Mucosa of descending colon (tissue), 3 donors: ENCODE results near the gene MEGF6. TPM values are rescaled to one million over a fixed set of nuclear protein-coding genes. Genes with fewer than 3 reads are reported as not detected.

Source experiments
- ATAC-seq: fragments of 200-7000 bp; cut with Tn5 transposase; one replicate; pipeline ENCODE4 v1.9.1; 2020; ENCODE audit warnings: mild to moderate bottlenecking, moderate library complexity
- DNase-seq, 3 donors: peaks; one replicate each; pipeline ENCODE4 v3.0.0-alpha.2; 2020
- H3K36me3 ChIP-seq: fragments of 200-600 bp; one replicate; pipeline ENCODE4 v1.8.0; 2021; ENCODE audit warnings: low read depth, mild to moderate bottlenecking
- H3K4me1 ChIP-seq: fragments of 200-600 bp; one replicate; pipeline ENCODE4 v1.8.0; 2021; ENCODE audit warnings: low read depth, mild to moderate bottlenecking
- H3K4me3 ChIP-seq: fragments of 200-600 bp; one replicate; pipeline ENCODE4 v1.8.0; 2021; ENCODE audit warnings: mild to moderate bottlenecking
- H3K9me3 ChIP-seq: fragments of 200-600 bp; one replicate; pipeline ENCODE4 v1.8.0; 2021; ENCODE audit warnings: mild to moderate bottlenecking
- intact Hi-C, 2 donors: fragments of 100-400 bp; cut with DNase I in 1 of 2; cut with micrococcal nuclease in 1 of 2; formaldehyde crosslinking; loops; one replicate each; pipeline versions ENCODE4 v1.11.0 to v1.11.1; 2022; cut with DNase I, micrococcal nuclease
- total RNA-seq, 3 donors: library from RNA; stranded (reverse); fragmentation: NEBNext Ultra II Directional in 2 of 3; extraction: Animal tissue kit (Norgen Biotek cat#: 25700) in 2 of 3; gene quantifications; one replicate each; pipeline versions ENCODE4 v1.2.1 to v1.2.4, GENCODE V29; 2021 to 2023
- TF ChIP-seq, protein P1 (sequence below): fragments of 200-600 bp; IDR thresholded peaks from one replicate; pipeline ENCODE4 v1.8.0; 2022; ENCODE audit warnings: antibody characterized with exemption, mild to moderate bottlenecking
- donor health status: DM: no; HTN: no; CAD: no; lungs with moderate emphysema.
- donor health status: DM: no; HTN: no; CAD: no.
- donor health status: DM: no; HTN: yes; CAD: no.

The MEGF6 gene
- total RNA-seq, 3 donors from 2014 or later = 6.2 to 12.2 (median 8.5) TPM

DNA sequence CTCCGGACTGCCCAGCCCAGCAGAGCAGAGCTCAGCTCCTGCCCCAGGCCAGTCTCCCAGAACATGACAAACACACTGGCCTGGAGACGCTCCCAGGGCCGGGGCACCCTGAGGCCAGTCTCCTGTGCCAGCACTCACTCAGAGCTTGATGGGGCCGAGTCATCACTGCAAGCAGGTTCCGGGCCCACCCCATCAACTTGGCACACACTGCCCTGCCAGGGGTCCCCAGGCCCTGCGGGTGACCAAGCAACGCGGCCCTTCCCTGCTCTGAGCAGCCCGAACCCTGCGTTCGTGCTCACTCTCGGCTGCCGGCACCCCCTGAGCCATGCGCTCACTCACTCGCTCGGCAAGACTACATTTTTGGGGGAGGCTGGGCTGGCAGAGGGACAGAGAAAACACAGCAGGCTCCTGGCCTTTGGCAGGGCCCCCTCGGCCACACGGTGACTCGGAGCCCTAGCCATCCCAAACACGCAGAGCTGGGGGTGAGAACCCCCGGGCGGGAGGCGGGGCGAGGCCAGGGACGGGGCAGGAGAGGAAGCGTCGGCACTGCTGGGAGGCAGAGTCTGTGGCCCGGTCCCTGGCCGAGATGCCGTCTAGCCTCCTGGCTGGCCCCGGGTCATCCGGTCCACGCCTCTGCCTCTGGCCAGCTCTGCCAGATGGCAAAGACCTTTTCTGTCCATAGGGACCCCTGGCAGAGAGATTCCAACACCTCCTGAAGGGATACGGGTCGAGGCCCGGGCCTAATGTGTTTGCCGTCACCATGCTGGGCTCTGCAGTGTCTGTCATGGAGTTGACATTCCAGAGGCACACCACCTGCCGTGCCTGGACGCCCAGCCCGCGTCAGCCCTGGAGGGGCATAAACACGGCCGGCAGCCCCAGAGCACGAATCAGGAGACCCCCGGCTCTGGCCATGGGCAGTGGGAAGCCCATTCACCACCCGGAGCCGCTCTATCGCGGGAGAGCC lies 68.0 kb downstream of the MEGF6 start:
- intact Hi-C loops = no loop called here
- Histone ChIP-seq H3K4me3 (no peak overlapping the region), H3K4me1 (peaks cover 6% of the 10 kb centered on the region), H3K36me3 (no peaks in the 10 kb centered on the region), H3K9me3 (no peaks in the 10 kb centered on the region)
- TF ChIP-seq, protein P1, sequence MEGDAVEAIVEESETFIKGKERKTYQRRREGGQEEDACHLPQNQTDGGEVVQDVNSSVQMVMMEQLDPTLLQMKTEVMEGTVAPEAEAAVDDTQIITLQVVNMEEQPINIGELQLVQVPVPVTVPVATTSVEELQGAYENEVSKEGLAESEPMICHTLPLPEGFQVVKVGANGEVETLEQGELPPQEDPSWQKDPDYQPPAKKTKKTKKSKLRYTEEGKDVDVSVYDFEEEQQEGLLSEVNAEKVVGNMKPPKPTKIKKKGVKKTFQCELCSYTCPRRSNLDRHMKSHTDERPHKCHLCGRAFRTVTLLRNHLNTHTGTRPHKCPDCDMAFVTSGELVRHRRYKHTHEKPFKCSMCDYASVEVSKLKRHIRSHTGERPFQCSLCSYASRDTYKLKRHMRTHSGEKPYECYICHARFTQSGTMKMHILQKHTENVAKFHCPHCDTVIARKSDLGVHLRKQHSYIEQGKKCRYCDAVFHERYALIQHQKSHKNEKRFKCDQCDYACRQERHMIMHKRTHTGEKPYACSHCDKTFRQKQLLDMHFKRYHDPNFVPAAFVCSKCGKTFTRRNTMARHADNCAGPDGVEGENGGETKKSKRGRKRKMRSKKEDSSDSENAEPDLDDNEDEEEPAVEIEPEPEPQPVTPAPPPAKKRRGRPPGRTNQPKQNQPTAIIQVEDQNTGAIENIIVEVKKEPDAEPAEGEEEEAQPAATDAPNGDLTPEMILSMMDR = no peak
- DNase-seq (no peak), ATAC-seq (peak; percentile 15)

DNA sequence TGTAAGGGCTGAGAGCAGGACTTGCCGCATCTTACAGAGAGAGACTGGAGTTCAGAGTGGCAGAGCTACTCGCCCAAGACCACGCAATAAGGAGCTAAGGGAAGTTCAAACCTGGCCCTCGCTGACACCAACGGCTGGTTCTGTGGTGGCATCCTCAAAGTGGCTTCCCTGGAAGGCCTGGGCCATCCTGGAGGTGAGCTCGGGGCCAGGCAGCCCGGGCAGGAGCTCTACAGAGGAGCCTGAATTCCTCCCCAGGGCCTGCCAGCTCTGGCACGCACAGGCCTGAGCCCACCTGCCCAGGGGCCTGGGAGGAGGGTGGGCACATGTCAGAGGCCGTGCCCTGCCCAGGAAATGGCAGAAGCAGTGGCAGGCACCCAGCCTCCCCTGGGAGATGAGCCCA lies 68.6 kb downstream of the MEGF6 start:
- no peaks in the 10 kb centered on the region for H3K9me3 ChIP-seq
- DNase-seq (no peak), ATAC-seq (no peak)
- TF ChIP-seq, protein P1 = no peak
- no peak overlapping the region for H3K4me3 ChIP-seq
- intact Hi-C loops = no loop called here
- H3K4me1 ChIP-seq = peaks cover 5% of the 10 kb centered on the region
- H3K36me3 ChIP-seq = no peaks in the 10 kb centered on the region

DNA sequence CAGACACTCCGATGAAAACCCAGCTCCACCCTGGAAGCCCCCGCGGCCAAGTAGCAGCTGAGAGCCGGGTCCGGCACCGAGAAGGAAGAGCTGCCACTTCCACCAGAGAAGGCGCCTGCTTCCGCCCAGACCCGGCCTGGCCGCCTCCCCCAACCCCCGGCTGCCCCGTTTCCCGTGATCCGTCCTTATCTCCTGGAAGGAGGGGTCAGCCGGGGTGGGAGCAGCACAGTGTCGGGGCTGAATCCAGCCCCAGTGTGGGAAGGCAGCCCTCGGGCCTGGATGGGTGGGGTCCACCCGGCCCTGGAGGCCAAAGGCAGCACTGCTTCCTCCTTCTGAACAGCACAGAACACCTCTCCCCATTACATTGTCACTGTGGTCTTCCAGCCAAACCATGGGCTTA lies 69.4 kb downstream of the MEGF6 start:
- H3K4me1 ChIP-seq = no peaks in the 10 kb centered on the region
- H3K4me3 ChIP-seq = no peak overlapping the region
- H3K9me3 ChIP-seq = no peaks in the 10 kb centered on the region
- H3K36me3 ChIP-seq = no peaks in the 10 kb centered on the region
- TF ChIP-seq, protein P1 = no peak
- intact Hi-C loops = no loop called here
- no peak for ATAC-seq
- DNase-seq = no peak

DNA sequence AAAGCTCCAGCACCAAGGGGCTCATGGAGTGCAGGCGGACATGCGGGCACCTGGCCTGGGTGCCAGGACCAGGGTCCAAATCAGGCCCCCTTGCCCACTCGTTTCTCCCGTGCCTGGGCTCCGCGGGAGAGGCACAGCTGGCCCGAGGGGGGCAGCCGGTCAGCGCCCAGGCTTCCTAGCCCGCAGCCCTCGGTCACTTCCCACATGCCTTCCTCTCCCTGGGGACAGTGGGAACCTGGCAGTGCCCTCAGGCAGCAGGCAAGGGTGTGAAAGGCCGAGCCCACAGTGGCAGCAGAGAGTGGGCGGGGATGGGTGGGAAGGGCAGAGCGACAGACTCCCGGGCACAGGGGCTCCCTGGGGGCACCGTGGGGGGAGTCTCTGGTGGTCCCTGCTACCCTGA lies 69.8 kb downstream of the MEGF6 start:
- no peak overlapping the region for H3K4me3 ChIP-seq
- no peaks in the 10 kb centered on the region for H3K4me1 ChIP-seq
- DNase-seq (no peak), ATAC-seq (no peak)
- intact Hi-C loops = no loop called here
- no peaks in the 10 kb centered on the region for H3K36me3 ChIP-seq
- no peaks in the 10 kb centered on the region for H3K9me3 ChIP-seq
- TF ChIP-seq, protein P1 = no peak

DNA sequence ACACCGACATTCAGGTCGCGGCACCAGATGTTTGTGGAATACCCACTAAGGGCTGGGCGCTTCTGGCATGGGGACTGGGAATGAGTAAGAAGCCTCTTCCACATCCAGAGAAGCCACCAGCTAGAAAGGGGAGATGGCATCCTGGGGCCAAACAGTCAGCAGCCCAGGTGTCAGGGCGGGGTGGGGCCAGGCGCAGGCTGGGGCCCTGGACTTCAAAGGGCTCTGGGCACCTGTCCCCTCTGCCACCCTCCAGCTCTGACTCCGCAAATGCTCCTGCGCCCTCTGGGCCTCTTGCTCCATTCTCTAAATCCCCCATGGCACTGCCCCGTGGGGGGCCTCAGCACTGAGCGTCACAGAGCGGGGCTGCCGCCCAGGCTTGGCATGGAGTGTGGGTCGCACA lies 70.4 kb downstream of the MEGF6 start:
- H3K4me1 ChIP-seq = no peaks in the 10 kb centered on the region
- intact Hi-C loops = no loop called here
- DNase-seq (no peak), ATAC-seq (no peak)
- H3K36me3 ChIP-seq = no peaks in the 10 kb centered on the region
- no peak overlapping the region for H3K4me3 ChIP-seq
- H3K9me3 ChIP-seq = no peaks in the 10 kb centered on the region
- TF ChIP-seq, protein P1 = no peak
